K562 (cell line): Measurements from ENCODE around the gene KIF14. TPM values are rescaled to one million over a fixed set of nuclear protein-coding genes. Genes with fewer than 3 reads are reported as not detected.

Experiments used
- ARNT ChIP-seq, 2 experiments: fragments of 450-650 bp; IDR thresholded peaks; 2 replicates each; pipeline ENCODE4 v1.6.1; 2016; ENCODE audit warnings: mild to moderate bottlenecking in 1 of 2
- BRD4 ChIP-seq: fragments of 200-600 bp; sonication (generic); IDR thresholded peaks from 2 replicates; pipeline ENCODE4 v1.6.1; 2017; ENCODE audit warnings: inconsistent platforms
- NCOA6 ChIP-seq: fragments of 450-650 bp; IDR thresholded peaks from 2 replicates; pipeline ENCODE4 v1.6.1; 2017; ENCODE audit warnings: mild to moderate bottlenecking
- NCOR1 ChIP-seq: fragments of 450-650 bp; IDR thresholded peaks from 2 replicates; pipeline ENCODE4 v1.6.1; 2016; ENCODE audit warnings: mild to moderate bottlenecking, moderate library complexity
- POLR3A ChIP-seq: IDR thresholded peaks from 2 replicates; pipeline ENCODE4 v1.6.1; 2011; ENCODE audit warnings: borderline replicate concordance, mild to moderate bottlenecking, moderate library complexity; ENCODE audit not compliant: insufficient read length, insufficient read depth; ENCODE audit errors: extremely low read depth
- RBM15 ChIP-seq: fragments of 200-400 bp; formaldehyde crosslinking; IDR thresholded peaks from 2 replicates; pipeline ENCODE4 v1.6.1; 2018; ENCODE audit warnings: mild to moderate bottlenecking, low read length, moderate library complexity; ENCODE audit not compliant: insufficient read depth
- SAFB ChIP-seq: fragments of 200-400 bp; formaldehyde crosslinking; IDR thresholded peaks from 2 replicates; pipeline ENCODE4 v1.6.1; 2017; ENCODE audit warnings: low read depth, low read length, borderline replicate concordance
- TCF3 ChIP-seq: sonication (generic); formaldehyde crosslinking; IDR thresholded peaks from 2 replicates; pipeline ENCODE4 v1.4.0; 2020; ENCODE audit warnings: mild to moderate bottlenecking, missing genetic modification reagents
- TCF7 ChIP-seq: sonication (generic); IDR thresholded peaks from 2 replicates; pipeline ENCODE4 v1.6.1; 2016; ENCODE audit warnings: antibody characterized with exemption, borderline replicate concordance
- TOE1 ChIP-seq, 2 experiments: fragments of 450-650 bp in 1 of 2; sonication (generic) in 1 of 2; formaldehyde crosslinking in 1 of 2; IDR thresholded peaks; 2 replicates each; pipeline versions ENCODE4 v1.7.1 to v1.8.0; 2016 to 2022; ENCODE audit warnings: borderline replicate concordance in 2 of 2, mild to moderate bottlenecking in 2 of 2, antibody characterized with exemption in 1 of 2, inconsistent platforms in 1 of 2, low read depth in 1 of 2, missing genetic modification reagents in 1 of 2, moderate library complexity in 1 of 2
- ZC3H8 ChIP-seq: fragments of 450-650 bp; IDR thresholded peaks from 2 replicates; pipeline ENCODE4 v1.6.1; 2017
- ZNF444 ChIP-seq: fragments of 250-450 bp; sonication (Bioruptor Pico); IDR thresholded peaks from 2 replicates; pipeline ENCODE4 v1.4.0; 2020; ENCODE audit warnings: mild to moderate bottlenecking, moderate library complexity
- polyA plus RNA-seq, 8 experiments: library from polyadenylated mRNA; depleted of rRNA in 4 of 8; stranded (reverse) in 5 of 8; unstranded in 3 of 8; fragments of >200 nt; fragmentation: Nextera tagmentation in 2 of 8; fragmentation: Illumina TruSeq in 1 of 8; extraction: Ambion mirVana in 2 of 8; extraction: Trizol in 1 of 8; gene quantifications; 2 replicates each; pipeline versions ENCODE4 v1.2.1 to v1.2.3, GENCODE V29; 2011 to 2014; ENCODE audit warnings: inconsistent platforms in 1 of 8, missing spikeins in 1 of 8
- total RNA-seq, 7 experiments: library from RNA; depleted of rRNA in 6 of 7; stranded (reverse); fragments of >200 nt in 6 of 7; fragmentation: Illumina TruSeq in 2 of 7; extraction: Trizol in 2 of 7; gene quantifications; 2 replicates each; pipeline versions ENCODE4 v1.2.1 to v1.2.3, GENCODE V29; 2011 to 2021; ENCODE audit warnings: low replicate concordance in 1 of 7
- TF ChIP-seq, protein P1 (sequence below): fragments of 450-650 bp; IDR thresholded peaks from 2 replicates; pipeline ENCODE4 v1.6.1; 2016; ENCODE audit warnings: low read depth, mild to moderate bottlenecking, moderate library complexity
- TF ChIP-seq, protein P2 (sequence below): fragments of 450-650 bp; IDR thresholded peaks from 2 replicates; pipeline ENCODE4 v1.6.1; 2016
- TF ChIP-seq, protein P3 (sequence below): sonication (generic); formaldehyde crosslinking; IDR thresholded peaks from 2 replicates; pipeline ENCODE4 v1.8.0; 2022; ENCODE audit warnings: missing genetic modification reagents, mild to moderate bottlenecking, moderate library complexity, borderline replicate concordance
- TF ChIP-seq, protein P4 (sequence below): fragments of 250-450 bp; sonication (Bioruptor Pico); IDR thresholded peaks from 2 replicates; pipeline ENCODE4 v1.8.0; 2022; ENCODE audit warnings: inconsistent platforms, mild to moderate bottlenecking, moderate library complexity, borderline replicate concordance
- TF ChIP-seq, protein P5 (sequence below), 2 experiments: fragments of 150-350 bp in 1 of 2; IDR thresholded peaks; 2 replicates each; pipeline ENCODE4 v1.6.1; 2012 to 2016; ENCODE audit warnings: low read depth in 2 of 2, low read length in 2 of 2, mild to moderate bottlenecking in 1 of 2, moderate library complexity in 1 of 2
- TF ChIP-seq, protein P6 (sequence below): fragments of 200-400 bp; formaldehyde crosslinking; IDR thresholded peaks from 2 replicates; pipeline ENCODE4 v1.6.1; 2017; ENCODE audit warnings: mild to moderate bottlenecking, low read depth, low read length, moderate library complexity

KIF14 gene
- total and polyA plus RNA-seq, 9 of the 15 experiments (the other 6 are each of a cell fraction or from before 2014, with no cell fraction given): 11.5 to 47.4 (median 29.0) TPM

DNA sequence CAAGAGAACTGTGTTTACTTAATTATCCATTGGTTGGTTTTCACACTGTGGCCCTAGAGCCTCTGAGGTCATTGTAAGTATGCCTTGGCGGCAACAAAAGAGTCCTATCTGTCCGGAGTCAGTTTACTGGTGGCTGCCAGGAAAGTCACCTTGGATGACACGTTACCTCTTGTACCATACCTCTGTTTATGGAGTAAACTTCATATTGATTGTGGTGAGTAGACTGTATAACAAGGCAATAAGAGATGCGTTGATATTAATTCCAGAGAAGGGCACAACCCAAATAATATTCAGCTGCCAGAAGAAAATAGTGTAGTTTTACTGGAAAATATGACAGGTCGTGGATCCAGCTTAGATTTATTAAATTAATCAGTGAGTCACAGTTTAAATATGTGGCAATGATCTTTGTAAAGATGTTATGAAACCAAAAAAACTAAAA lies 20.4 kb upstream of the KIF14 start (continued):
- TF ChIP-seq, protein P1, sequence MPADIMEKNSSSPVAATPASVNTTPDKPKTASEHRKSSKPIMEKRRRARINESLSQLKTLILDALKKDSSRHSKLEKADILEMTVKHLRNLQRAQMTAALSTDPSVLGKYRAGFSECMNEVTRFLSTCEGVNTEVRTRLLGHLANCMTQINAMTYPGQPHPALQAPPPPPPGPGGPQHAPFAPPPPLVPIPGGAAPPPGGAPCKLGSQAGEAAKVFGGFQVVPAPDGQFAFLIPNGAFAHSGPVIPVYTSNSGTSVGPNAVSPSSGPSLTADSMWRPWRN: no peak
- TF ChIP-seq ZC3H8: peak; percentile 52; the same call in 1 of the 2 replicates
- TF ChIP-seq NCOR1: peak; percentile 26; the same call in 1 of the 2 replicates
- TF ChIP-seq, protein P2, sequence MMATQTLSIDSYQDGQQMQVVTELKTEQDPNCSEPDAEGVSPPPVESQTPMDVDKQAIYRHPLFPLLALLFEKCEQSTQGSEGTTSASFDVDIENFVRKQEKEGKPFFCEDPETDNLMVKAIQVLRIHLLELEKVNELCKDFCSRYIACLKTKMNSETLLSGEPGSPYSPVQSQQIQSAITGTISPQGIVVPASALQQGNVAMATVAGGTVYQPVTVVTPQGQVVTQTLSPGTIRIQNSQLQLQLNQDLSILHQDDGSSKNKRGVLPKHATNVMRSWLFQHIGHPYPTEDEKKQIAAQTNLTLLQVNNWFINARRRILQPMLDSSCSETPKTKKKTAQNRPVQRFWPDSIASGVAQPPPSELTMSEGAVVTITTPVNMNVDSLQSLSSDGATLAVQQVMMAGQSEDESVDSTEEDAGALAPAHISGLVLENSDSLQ: no peak; the same call in 1 of the 2 replicates
- TF ChIP-seq, protein P3, sequence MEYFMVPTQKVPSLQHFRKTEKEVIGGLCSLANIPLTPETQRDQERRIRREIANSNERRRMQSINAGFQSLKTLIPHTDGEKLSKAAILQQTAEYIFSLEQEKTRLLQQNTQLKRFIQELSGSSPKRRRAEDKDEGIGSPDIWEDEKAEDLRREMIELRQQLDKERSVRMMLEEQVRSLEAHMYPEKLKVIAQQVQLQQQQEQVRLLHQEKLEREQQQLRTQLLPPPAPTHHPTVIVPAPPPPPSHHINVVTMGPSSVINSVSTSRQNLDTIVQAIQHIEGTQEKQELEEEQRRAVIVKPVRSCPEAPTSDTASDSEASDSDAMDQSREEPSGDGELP (CRISPR knock-in tag): no peak
- TF ChIP-seq, protein P4, sequence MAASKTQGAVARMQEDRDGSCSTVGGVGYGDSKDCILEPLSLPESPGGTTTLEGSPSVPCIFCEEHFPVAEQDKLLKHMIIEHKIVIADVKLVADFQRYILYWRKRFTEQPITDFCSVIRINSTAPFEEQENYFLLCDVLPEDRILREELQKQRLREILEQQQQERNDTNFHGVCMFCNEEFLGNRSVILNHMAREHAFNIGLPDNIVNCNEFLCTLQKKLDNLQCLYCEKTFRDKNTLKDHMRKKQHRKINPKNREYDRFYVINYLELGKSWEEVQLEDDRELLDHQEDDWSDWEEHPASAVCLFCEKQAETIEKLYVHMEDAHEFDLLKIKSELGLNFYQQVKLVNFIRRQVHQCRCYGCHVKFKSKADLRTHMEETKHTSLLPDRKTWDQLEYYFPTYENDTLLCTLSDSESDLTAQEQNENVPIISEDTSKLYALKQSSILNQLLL: no peak
- no peak for TF ChIP-seq TOE1 (IDR thresholded peaks at IDR 0.05; ENCODE audit: borderline replicate concordance)
- TF ChIP-seq TOE1 (CRISPR knock-in tag; IDR thresholded peaks at IDR 0.05; ENCODE audit: borderline replicate concordance, low read depth): no peak
- TF ChIP-seq ARNT (IDR thresholded peaks at IDR 0.05): no peak
- TF ChIP-seq, protein P5, sequence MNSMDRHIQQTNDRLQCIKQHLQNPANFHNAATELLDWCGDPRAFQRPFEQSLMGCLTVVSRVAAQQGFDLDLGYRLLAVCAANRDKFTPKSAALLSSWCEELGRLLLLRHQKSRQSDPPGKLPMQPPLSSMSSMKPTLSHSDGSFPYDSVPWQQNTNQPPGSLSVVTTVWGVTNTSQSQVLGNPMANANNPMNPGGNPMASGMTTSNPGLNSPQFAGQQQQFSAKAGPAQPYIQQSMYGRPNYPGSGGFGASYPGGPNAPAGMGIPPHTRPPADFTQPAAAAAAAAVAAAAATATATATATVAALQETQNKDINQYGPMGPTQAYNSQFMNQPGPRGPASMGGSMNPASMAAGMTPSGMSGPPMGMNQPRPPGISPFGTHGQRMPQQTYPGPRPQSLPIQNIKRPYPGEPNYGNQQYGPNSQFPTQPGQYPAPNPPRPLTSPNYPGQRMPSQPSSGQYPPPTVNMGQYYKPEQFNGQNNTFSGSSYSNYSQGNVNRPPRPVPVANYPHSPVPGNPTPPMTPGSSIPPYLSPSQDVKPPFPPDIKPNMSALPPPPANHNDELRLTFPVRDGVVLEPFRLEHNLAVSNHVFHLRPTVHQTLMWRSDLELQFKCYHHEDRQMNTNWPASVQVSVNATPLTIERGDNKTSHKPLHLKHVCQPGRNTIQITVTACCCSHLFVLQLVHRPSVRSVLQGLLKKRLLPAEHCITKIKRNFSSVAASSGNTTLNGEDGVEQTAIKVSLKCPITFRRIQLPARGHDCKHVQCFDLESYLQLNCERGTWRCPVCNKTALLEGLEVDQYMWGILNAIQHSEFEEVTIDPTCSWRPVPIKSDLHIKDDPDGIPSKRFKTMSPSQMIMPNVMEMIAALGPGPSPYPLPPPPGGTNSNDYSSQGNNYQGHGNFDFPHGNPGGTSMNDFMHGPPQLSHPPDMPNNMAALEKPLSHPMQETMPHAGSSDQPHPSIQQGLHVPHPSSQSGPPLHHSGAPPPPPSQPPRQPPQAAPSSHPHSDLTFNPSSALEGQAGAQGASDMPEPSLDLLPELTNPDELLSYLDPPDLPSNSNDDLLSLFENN (IDR thresholded peaks at IDR 0.05; ENCODE audit: low read depth in 2 of 2, low read length in 2 of 2): 0 out of 4 replicates have a peak, but pooled peaks of 1 of the 2 experiments have one; percentile 37
- no peak for TF ChIP-seq TCF3 (CRISPR knock-in tag)
- no peak for TF ChIP-seq BRD4
- no peak for TF ChIP-seq ZNF444 (CRISPR knock-in tag)
- no peak for TF ChIP-seq POLR3A
- no peak for TF ChIP-seq RBM15
- TF ChIP-seq, protein P6, sequence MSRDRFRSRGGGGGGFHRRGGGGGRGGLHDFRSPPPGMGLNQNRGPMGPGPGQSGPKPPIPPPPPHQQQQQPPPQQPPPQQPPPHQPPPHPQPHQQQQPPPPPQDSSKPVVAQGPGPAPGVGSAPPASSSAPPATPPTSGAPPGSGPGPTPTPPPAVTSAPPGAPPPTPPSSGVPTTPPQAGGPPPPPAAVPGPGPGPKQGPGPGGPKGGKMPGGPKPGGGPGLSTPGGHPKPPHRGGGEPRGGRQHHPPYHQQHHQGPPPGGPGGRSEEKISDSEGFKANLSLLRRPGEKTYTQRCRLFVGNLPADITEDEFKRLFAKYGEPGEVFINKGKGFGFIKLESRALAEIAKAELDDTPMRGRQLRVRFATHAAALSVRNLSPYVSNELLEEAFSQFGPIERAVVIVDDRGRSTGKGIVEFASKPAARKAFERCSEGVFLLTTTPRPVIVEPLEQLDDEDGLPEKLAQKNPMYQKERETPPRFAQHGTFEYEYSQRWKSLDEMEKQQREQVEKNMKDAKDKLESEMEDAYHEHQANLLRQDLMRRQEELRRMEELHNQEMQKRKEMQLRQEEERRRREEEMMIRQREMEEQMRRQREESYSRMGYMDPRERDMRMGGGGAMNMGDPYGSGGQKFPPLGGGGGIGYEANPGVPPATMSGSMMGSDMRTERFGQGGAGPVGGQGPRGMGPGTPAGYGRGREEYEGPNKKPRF: no peak
- TF ChIP-seq NCOA6: no peak
- TF ChIP-seq TCF7: no peak
- no peak for TF ChIP-seq SAFB
